Right cardiac atrium (tissue), 5 donors: ENCODE data around the gene EOGT. TPM values are rescaled to one million over a fixed set of nuclear protein-coding genes. Genes with fewer than 3 reads are reported as not detected.

Experiments used
- ATAC-seq, 2 donors: fragments of 200-7000 bp; cut with Tn5 transposase; one replicate each; pipeline versions ENCODE4 v1.8.0 to v1.9.1; 2020; ENCODE audit warnings: moderate library complexity in 2 of 2, mild to moderate bottlenecking in 1 of 2
- DNase-seq, 3 donors: peaks; one replicate each; pipeline ENCODE4 v3.0.0-alpha.2; 2020
- H3K27ac ChIP-seq: one replicate; pipeline ENCODE4 v1.5.1; 2013; ENCODE audit warnings: mild to moderate bottlenecking, low read length, control low read depth, moderate library complexity
- H3K27me3 ChIP-seq: one replicate; pipeline ENCODE4 v1.6.1; 2013; ENCODE audit not compliant: control insufficient read depth, insufficient read depth
- H3K4me1 ChIP-seq: one replicate; pipeline ENCODE4 v1.6.1; 2013; ENCODE audit warnings: low read length; ENCODE audit not compliant: control insufficient read depth, insufficient read depth
- H3K4me3 ChIP-seq: one replicate; pipeline ENCODE4 v1.5.1; 2013; ENCODE audit warnings: low read length, control low read depth
- H3K9me3 ChIP-seq: one replicate; pipeline ENCODE4 v1.6.1; 2013; ENCODE audit warnings: low read length; ENCODE audit not compliant: control insufficient read depth
- WGBS: extraction: QIAGEN DNeasy Blood & Tissue Kit; methylation state at CpG from one replicate; pipeline ENCODE4 v1.1.7; 2013; 5-methylcytosine and 5-hydroxymethylcytosine counted together
- intact Hi-C, 4 donors: fragments of 100-400 bp; cut with DNase I; formaldehyde crosslinking; loops; one replicate each; pipeline versions ENCODE4 v1.11.0 to v1.14.0; 2022 to 2023
- long read RNA-seq, 4 donors: library from polyadenylated mRNA; unstranded; transcript quantifications; one replicate each; pipeline ENCODE4 v2.0.0, GENCODE V29; 2020 to 2021
- polyA plus RNA-seq: library from polyadenylated mRNA; stranded (reverse); fragments of 200-250 nt; gene quantifications from one replicate; pipeline ENCODE4 v1.2.3, GENCODE V29; 2013
- total RNA-seq, 4 donors: library from RNA; stranded (reverse); fragmentation: NEBNext Ultra II Directional; extraction: Animal tissue kit (Norgen Biotek cat#: 25700); gene quantifications; one replicate each; pipeline ENCODE4 v1.2.1, GENCODE V29; 2021
- donor health status: healthy with polysubstance abuse.
- donor health status: DM: no; HTN: yes; CAD: no.
- donor health status: DM: no; HTN: no; CAD: no.
- donor health status: DM: no; HTN: yes; CAD: no; lungs with severe emphysema.
- donor health status: DM: yes; HTN: yes; CAD: no.

Gene EOGT
- total RNA-seq = 100 to 1,000 TPM in 1 of 4 donors, 10 to 100 TPM in 3; 47.5 to 112 (median 56.6) TPM
- polyA plus RNA-seq = 26.1 TPM
- long read RNA-seq, donor 1, full-length matches to known transcripts = 17 of 37 reads
- long read RNA-seq, donor 1, partial matches to known transcripts = 5 of 37 reads
- long read RNA-seq, donor 1, other reads (novel, unspliced or antisense) = 15 of 37 reads
- long read RNA-seq, donor 2, full-length matches to known transcripts = 5 of 10 reads
- long read RNA-seq, donor 2, partial matches to known transcripts = 1 of 10 reads
- long read RNA-seq, donor 2, other reads (novel, unspliced or antisense) = 4 of 10 reads
- long read RNA-seq, donor 3, full-length matches to known transcripts = 53 of 144 reads
- long read RNA-seq, donor 3, partial matches to known transcripts = 33 of 144 reads
- long read RNA-seq, donor 3, other reads (novel, unspliced or antisense) = 58 of 144 reads
- long read RNA-seq, donor 4, full-length matches to known transcripts = 5 of 12 reads
- long read RNA-seq, donor 4, partial matches to known transcripts = 1 of 12 reads
- long read RNA-seq, donor 4, other reads (novel, unspliced or antisense) = 6 of 12 reads

- H3K4me1 ChIP-seq = peaks cover 2% of the 10 kb centered on the region
Observed at GRCh38 chr3:69013253-69014021, at the start of gene EOGT. EOGT (minus strand) TSS chr3:69013684; CDS start chr3:69009846, 3,838 bp downstream.

GRCh38 chr3:69059688-69060087 lies 46.2 kb upstream of the EOGT start:
- H3K27me3 ChIP-seq = no peaks in the 10 kb centered on the region
- H3K4me1 ChIP-seq = no peaks in the 10 kb centered on the region
- no peak overlapping the region for H3K27ac ChIP-seq
- DNase-seq (no peak), ATAC-seq (no peak)
- H3K9me3 ChIP-seq = no peaks in the 10 kb centered on the region
- intact Hi-C loops = no loop called here
- no peak overlapping the region for H3K4me3 ChIP-seq

More at GRCh38 chr3:69013253-69014021, at the start of gene EOGT:
- Histone ChIP-seq H3K27me3 (no peaks in the 10 kb centered on the region), H3K4me3 (peak within 1 kb of the TSS; percentile 90), H3K27ac (peak within 1 kb of the TSS; percentile 94), H3K9me3 (no peaks in the 10 kb centered on the region)
- intact Hi-C loops = no loop called here
- DNase-seq (peak; percentile 93 to 98 (median 96)), ATAC-seq (peak; percentile 91 to 92)
- WGBS = under 1% methylated on average over 95 of the region's 96 CpGs

DNA sequence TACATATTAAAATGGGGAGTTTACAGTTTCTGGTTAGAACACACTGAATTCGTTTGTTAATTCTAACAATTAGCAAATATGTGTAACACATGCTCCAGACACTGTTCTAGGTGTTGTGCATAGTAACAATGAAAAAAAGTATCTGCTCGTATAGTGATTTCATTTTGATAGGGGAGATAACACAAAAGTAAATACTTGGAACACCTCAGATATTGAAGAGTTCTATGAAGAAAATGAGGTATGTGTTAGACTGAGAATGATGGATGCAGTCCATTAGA lies 45.4 kb upstream of the EOGT start:
- no peak overlapping the region for H3K27ac ChIP-seq
- intact Hi-C loops = no loop called here

GRCh38 chr3:69058180-69058946 lies 44.9 kb upstream of the EOGT start:
- ATAC-seq (no peak), DNase-seq (no peak)
- H3K9me3 ChIP-seq = no peaks in the 10 kb centered on the region
- no peak overlapping the region for H3K4me3 ChIP-seq
- intact Hi-C loops = no loop called here
- H3K4me1 ChIP-seq = no peaks in the 10 kb centered on the region
- 84% methylated on average over 3 of the region's 3 CpGs for WGBS
- H3K27ac ChIP-seq = no peak overlapping the region
- H3K27me3 ChIP-seq = no peaks in the 10 kb centered on the region

More for the DNA sequence above, 45.4 kb upstream of the EOGT start:
- Histone ChIP-seq H3K4me3 (no peak overlapping the region), H3K27me3 (no peaks in the 10 kb centered on the region), H3K9me3 (no peaks in the 10 kb centered on the region), H3K4me1 (no peaks in the 10 kb centered on the region)
- DNase-seq (no peak), ATAC-seq (no peak)
- WGBS = 92% methylated on average over 2 of the region's 2 CpGs

DNA sequence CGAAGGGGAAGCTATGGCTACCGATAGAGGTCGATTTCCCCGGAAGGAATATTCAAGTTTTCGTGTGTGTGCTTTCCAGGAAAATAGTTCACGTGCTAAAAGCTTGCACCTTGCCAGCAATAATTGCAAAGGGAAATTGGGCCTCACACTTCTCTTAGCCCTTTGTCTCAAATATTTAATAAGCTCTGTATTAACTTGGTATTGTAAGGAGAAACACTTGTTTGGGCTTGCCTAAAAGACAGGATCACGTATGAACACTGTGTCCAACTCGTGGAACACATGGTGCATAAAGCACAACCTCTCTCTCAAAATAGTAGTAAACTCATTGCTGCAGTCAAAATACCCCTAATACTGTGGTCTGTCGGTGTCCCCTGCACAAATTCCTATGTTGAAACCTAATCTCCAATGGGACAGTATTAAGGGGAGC lies 39.0 kb upstream of the EOGT start:
- intact Hi-C loops = no loop called here

DNA sequence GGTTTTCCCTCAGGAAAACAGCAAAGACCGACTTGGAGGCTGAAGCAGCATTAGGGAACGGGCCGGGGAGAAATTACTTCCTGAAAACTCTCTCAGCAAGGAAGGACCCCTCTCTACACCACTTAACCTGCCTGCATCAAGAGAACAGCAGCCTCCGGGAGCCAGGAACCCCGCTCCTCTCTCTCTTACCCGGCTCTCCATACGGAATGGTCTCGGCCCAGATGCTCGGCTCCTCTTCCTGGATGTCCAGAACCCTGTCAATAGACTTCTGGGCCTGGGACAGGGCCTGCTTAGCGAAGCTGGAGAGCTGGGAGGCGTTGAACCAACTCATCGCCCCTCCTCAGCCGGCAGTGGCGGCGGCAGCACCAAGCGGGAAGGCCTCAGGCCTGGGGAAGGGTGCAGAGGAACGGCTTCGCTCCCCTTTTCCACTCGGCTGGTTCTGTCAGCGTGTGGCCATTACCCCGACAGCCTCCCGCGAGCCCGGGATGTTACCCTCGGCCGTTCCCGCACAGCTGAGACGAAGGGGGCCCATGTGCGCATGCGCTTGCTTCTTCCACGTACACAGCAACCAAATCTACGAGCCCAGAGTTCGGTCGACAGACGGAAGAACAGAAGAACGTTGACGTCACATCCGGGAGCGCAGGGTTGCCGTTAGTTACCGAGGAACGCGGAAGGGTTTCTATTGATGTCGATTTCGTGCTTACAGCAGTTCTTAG lies 38.4 kb upstream of the EOGT start, which contains the start of gene TMF1:
Gene TMF1, minus strand, starts transcription at position 578 of the 716 bp plus-strand sequence. Its CDS starts 247 bp downstream, at position 331.
- peak; percentile 98 for ATAC-seq
- H3K9me3 ChIP-seq = no peaks in the 10 kb centered on the region
- peak within 1 kb of the TSS; percentile 90 for H3K4me3 ChIP-seq
- peak; percentile 98 to 99 (median 99) for DNase-seq
- peak within 1 kb of the TSS; percentile 97 for H3K27ac ChIP-seq
- intact Hi-C loops = no loop called here
- H3K27me3 ChIP-seq = no peaks in the 10 kb centered on the region
- under 1% methylated on average over 45 of the region's 45 CpGs for WGBS
- H3K4me1 ChIP-seq = peaks cover 7% of the 10 kb centered on the region

More for the DNA sequence above, 39.0 kb upstream of the EOGT start:
- Histone ChIP-seq H3K4me3 (peak overlapping the region; percentile 90), H3K27ac (peak overlapping the region; percentile 75), H3K27me3 (no peaks in the 10 kb centered on the region), H3K4me1 (peaks cover 6% of the 10 kb centered on the region), H3K9me3 (no peaks in the 10 kb centered on the region)
- WGBS = 12% methylated on average over 9 of the region's 9 CpGs
- DNase-seq (no peak), ATAC-seq (peak; percentile 2 to 7)

DNA sequence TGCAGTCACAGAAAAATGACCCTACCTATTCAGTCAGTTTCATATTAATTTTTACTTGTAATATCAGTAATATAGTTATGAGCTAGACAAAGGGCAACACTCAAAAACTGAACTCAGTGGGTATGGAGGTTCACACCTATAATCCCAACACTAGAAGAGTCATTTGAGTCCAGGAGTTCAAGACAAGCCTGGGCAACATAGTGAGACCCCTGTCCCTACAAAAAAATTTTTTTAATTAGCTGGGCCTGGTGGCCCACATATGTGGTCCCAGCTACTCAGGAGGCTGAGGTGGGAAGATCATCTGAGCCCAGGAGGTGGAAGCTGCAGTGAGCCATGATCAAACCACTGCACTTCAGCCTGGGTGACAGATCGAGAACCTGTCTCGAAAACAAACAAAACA lies 35.5 kb upstream of the EOGT start:
- no peak overlapping the region for H3K4me3 ChIP-seq
- DNase-seq = no peak
- no peaks in the 10 kb centered on the region for H3K27me3 ChIP-seq
- peaks cover 7% of the 10 kb centered on the region for H3K4me1 ChIP-seq
- ATAC-seq = no peak
- WGBS = 96% methylated on average over 2 of the region's 2 CpGs
- H3K9me3 ChIP-seq = no peaks in the 10 kb centered on the region
- H3K27ac ChIP-seq = no peak overlapping the region
- intact Hi-C loops = no loop called here

GRCh38 chr3:69044608-69045007 lies 31.1 kb upstream of the EOGT start:
- DNase-seq (no peak), ATAC-seq (no peak)
- intact Hi-C loops = no loop called here
- no peaks in the 10 kb centered on the region for H3K9me3 ChIP-seq
- H3K4me1 ChIP-seq = peaks cover 4% of the 10 kb centered on the region
- no peak overlapping the region for H3K4me3 ChIP-seq
- 94% methylated on average over 2 of the region's 2 CpGs for WGBS
- no peak overlapping the region for H3K27ac ChIP-seq
- H3K27me3 ChIP-seq = no peaks in the 10 kb centered on the region

DNA sequence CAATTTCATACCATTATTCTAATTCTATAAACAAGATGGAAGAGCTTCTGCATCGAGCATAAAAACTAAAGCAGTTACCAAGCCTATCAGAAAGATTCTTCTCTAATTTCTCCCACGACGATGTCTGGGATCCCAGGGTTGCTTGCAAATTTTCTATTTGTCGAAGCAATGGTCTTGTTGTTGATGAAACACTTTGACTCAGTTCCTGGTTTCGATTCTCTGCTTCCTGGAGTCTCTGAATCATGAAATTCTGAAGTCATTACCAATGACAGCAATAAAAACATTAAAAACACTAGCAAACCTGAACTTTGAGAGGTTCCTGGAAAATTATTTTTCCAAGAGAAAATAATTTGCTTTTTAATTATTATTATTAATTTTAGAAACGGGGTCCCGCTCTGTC lies 20.0 kb upstream of the EOGT start:
- intact Hi-C loops = no loop called here
- DNase-seq (no peak), ATAC-seq (no peak)
- no peaks in the 10 kb centered on the region for H3K4me1 ChIP-seq
- 89% methylated on average over 7 of the region's 7 CpGs for WGBS
- H3K4me3 ChIP-seq = no peak overlapping the region
- H3K27ac ChIP-seq = no peak overlapping the region
- H3K27me3 ChIP-seq = no peaks in the 10 kb centered on the region
- H3K9me3 ChIP-seq = no peaks in the 10 kb centered on the region

GRCh38 chr3:69032737-69033136 lies 19.3 kb upstream of the EOGT start:
- no peaks in the 10 kb centered on the region for H3K9me3 ChIP-seq
- no peak overlapping the region for H3K4me3 ChIP-seq
- no peaks in the 10 kb centered on the region for H3K4me1 ChIP-seq
- DNase-seq (no peak), ATAC-seq (no peak)
- intact Hi-C loops = no loop called here
- H3K27me3 ChIP-seq = no peaks in the 10 kb centered on the region
- H3K27ac ChIP-seq = no peak overlapping the region
- WGBS = 98% methylated on average over 9 of the region's 9 CpGs
